NCI-H2029 treated with DMSO at 0.1 percent for 48 hours (cell line): ENCODE measurements around the gene PTEN.
A peak's percentile ranks its signal among the peaks of the same experiment; 100 is the strongest.

Experiments used
- DNase-seq: peaks from one replicate; lab custom pipeline; 2025; lab: John Stamatoyannopoulos, UW

Gene PTEN

DNA sequence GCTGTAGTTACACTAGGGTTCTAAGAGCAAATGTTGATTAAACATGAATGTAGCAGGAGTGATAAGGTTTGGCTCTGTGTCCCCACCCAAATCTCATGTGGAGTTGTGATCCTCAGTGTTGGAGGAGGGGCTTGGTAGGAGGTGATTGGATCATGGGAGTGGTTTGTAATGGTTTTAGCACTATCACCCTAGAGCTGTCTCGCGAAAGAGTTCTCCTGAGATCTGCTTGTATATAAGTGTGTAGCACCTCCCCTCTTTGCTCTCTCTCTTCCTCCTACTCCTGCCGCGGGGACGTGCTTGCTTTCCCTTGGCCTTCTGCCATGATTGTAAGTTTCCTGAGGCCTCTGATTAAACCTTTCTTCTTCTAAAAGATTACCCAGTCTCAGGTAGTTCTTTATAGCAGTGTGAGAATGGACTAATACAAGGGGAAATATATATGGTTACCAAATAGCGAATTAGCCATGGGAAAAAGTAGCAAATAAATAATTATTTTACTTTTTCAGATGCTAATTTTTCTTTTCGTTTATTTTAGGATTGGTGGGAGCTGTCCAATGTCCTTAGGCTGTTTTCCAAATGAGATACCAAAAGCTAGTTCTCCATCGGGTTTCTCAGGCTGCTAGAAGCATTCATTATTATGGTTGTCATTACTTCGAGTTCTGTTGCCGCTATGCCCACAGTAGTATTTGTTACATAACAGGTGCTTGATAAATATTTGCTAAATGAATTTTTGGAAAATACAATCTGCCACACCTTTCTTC lies 58.7 kb downstream of the PTEN start:
- no peak for DNase-seq

DNA sequence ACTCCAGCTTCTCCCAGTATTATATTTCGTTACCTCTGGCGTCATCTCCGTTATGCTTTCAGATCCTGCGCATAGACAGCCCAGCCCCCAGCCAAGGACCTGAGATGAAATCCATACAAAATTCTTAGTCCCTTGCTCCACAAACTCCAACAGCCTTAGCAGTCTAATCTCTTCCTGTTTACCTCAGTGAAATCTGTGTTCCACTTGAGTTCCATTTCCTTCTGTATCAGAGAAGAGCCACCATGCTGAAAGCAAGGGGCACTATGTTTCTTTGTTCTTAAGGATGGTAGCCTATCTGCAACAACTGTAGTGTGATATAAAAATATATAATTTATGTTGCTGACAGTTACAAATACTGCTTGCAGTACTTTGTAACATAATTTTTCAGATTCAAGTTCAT lies 59.8 kb downstream of the PTEN start:
- DNase-seq: no peak

DNA sequence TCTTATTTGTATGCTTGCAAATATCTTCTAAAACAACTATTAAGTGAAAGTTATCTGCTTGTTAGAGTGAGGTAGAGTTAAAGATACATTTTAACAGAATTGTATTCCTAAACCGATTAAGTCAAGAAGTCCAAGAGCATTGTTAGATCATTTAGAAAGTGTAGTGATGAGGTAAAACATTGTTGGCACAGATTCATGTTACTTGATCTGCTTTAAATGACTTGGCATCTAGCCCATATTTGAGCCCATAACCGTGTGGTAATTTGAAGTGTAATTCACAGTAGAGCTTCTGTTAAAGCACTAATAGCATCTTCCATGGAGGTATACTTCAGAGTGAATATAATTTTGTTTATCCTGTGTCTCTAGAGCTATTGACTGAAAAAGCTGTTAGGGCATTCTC lies 62.1 kb downstream of the PTEN start:
- peak; percentile 60 for DNase-seq

DNA sequence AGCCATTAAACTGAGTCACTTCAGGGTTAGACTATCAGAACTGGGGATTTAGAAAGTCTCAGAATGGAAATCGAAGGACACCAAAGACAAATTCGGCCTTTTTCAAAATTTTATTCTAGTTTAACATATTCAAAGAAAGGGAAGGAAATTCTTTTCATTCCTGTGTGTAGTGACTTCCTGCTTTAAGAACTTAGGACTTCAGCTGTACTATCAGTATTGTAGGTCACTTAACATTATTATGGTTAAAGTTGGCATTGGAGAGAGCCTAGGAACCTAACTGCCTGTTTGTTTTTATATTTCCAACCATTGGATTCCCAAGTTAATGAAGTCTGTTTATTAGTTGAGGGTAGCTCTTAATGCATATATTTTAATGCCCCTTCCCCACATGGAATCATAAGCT lies 63.7 kb downstream of the PTEN start:
- no peak for DNase-seq

DNA sequence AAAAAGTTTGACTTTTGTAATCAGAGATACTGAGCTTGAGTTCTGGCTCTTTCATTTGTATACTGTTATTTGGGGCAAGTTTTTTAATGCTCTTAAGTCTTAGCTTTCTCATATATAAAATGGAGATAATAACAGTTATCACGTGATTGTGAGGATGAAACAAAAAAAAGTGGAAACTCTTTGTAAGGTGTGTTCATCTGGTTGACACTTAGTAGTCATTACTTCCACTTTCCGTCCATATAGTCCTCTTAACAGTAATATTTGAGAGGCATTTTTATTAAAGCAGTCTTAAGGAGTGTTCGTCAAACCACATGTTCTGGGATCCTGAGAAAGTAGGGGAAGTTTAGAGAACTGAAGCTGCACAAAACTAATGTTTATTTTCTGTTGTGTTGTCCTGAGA lies 65.6 kb downstream of the PTEN start:
- DNase-seq: no peak

DNA sequence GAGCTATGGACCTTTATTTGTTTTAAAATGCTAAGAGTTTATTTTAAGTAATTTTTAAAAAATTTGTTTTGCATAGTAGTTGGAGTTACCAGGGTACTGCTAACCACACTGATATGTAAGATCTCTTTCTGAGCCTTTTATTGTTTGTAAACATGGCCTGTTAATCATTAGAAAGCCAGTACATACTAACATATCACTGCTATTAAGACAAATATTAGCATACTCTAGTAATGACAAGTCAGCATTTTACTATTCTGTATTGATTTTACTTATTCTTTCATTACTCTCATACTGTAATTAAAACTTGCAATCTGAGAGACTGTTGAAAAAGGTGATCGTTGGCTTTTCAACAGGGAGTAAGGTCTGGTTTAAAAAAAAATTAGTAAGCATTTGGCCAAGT lies 66.7 kb downstream of the PTEN start:
- DNase-seq: no peak

DNA sequence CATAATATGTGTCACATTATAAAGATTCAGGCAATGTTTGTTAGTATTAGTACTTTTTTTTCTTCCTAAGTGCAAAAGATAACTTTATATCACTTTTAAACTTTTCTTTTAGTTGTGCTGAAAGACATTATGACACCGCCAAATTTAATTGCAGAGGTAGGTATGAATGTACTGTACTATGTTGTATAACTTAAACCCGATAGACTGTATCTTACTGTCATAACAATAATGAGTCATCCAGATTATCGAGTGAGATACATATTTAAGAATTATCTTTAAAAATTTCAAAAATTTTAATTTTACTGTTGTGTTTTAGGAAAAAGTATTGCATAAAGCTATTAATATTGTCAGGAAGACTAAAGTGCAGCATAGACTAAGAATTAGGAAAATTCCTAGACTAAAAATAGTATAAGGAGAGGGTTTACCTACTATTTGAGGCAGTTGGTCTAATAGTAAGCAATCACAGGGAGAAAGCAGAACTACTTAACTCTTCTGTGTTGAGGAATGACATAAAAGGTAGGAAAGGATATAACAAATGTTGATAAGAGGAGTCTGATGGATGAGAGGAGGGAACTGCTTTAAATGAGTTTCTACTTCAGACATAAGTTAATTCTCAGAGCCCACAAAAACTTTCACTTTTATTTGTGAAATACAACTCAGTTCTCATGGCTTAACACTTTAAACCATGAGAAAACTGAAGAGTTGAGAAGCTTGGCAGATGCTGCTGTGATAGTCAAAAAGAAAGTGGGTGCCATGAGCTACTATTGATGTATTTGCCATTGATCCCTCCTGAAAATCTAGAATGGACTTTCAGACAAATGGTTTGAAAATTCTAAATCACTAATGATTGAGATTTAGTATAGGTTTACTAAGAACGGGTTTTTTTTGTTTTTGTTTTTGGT lies 67.8 kb downstream of the PTEN start:
- DNase-seq: no peak

DNA sequence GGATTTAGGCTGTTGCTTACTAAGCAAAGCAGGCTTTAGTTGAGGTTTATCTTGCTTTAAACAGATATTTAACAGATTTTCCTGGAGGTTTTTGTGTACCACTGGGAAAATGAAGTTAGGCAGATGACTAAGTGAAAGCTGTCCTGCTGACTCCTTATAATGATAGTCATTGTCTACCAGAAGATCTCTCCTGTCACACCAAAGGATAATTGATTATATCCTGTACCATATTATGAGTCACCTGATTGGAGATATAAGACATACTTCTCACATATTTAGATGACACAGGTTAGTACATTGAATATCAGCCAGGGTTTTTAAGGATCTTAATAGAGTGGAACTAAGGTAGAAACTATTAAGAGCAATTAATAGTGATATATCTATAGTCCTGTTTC lies 68.4 kb downstream of the PTEN start:
- no peak for DNase-seq

DNA sequence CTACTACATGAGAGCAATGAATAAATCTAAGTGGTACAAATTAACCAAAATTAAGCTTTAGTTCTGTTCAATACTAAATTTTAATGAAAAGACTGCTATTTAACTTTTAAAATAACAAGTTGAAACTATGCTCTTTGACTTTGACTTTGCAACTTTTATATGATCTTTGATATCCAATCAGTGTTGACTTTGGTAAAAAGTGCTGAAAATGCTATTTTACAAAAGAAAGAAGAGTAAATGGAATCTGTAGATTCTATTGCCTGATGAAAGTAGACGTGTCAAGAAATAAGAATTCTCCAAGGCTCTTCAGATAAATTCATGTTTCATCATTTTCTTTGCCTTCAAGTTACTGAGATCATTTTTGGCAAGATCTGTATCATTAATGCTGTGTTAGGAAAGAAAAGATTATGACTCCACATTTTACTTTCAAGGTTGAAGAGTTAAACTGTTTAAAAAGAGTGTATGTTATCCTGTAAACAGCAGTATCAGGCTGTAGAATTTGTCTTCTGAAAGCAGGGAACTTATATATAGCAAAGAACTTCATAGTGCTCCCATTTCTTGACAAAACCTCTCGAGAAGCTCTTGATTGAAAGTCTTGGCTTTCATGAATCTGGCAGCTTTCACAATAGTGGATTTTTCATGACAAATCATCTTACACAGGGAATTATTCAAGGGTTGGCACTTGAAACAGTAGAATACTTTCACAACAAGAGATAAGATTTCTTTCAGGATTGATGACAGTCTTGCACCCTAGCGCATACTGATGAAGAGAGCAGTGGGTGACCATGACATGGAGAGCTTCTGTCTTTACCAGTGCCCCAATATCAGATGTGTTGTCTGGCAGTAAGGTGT lies 72.1 kb downstream of the PTEN start:
- DNase-seq: no peak

DNA sequence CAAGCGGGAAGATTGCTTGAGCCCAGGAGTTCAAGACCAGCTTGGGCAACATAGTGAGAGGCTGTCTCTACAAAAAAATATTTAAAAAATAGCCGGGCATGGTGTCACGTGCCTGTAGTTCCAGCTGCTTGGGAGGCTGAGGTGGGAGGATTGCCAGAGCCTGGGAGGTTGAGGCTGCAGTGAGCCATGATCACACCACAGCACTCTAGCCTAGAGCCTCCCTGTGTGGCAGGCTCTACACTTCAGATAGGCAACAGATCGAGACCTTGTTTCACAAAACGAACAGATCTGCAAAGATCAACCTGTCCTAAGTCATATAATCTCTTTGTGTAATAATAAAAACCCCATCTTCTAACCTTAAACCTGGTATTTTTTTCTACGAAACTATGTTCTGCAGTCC lies 76.8 kb downstream of the PTEN start:
- no peak for DNase-seq

DNA sequence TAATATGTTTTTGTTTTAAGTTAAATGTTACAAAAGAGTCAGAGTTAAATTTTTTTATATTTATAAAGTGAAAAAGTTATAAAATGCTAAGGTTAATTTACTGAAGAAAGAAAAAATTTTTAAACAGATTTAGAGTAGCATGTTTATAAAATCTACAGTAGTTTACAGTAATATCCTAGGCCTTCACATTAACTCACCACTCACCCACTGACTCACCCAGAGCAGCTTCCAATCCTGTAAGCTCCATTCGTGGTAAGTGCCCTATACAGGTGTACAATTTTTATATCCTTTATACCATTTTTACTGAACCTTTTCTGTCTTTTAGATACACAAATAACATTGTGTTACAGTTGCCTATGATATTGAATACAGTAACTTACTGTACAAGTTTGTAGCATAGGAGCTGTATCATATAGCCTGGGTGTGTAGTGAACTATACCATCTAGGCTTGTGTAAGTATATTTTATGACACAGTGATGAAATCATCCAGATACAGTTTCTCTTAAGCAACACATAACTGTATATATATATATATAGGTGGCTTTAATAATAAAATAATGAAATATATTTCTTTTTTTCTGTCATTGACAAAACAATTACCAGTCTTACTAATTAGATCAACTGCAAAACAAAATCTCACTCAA lies 79.6 kb downstream of the PTEN start:
- no peak for DNase-seq

DNA sequence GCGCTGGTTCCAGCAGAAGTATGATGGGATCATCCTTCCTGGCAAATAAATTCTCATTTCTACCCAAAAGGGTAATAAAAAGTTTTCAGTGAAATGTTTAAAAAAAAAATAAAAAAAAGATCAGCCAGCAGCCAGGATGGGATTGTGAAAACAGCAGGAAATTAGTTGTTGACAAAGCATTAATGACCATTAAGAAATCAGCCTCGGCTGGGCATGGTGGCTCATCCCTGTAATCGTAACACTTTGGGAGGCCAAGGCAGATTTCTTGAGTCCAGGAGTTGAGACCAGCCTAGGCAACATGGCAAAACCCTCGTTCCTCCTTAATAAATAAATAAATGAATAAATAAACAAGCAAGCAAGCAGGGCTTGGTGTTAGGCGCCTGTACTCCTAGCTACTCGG lies 82.6 kb downstream of the PTEN start:
- DNase-seq: no peak

DNA sequence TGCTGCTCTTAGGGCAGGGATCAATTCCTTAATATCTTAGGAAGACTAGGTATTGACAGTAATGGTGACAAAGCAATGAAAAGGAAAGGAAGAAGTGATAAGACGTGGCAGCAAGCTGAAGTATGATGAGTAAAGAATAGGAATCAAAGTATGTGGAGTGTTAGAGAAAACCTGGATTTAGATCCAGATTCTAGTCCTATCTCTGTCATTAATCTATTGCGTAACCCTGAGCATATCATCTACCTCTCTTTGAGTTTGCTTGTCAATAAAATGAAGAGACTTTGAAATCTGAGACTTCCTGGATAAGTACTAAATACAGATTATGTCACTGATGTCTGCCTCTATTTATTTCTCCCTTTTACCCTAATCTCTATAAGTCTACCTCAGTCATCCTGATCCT lies 89.2 kb downstream of the PTEN start:
- peak; percentile 6 for DNase-seq

DNA sequence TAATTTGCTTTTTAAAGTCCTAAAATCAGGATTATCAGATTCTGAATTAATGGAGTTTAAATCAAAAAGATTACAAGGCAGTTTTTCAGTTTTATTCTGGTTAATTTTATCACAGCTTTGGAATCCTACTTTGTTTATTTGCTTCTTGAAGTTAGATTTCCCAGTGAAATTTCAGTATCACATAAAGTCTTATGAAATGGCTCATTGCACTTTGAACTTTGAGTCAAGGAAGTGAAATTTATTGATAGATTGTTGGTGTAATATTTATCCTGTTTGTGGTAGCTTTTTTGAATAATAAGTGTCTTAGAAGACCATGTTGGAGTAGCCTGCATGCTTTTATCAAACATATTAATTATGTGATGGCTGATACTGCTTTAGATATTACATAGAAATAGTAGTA lies 92.6 kb downstream of the PTEN start:
- DNase-seq: no peak

DNA sequence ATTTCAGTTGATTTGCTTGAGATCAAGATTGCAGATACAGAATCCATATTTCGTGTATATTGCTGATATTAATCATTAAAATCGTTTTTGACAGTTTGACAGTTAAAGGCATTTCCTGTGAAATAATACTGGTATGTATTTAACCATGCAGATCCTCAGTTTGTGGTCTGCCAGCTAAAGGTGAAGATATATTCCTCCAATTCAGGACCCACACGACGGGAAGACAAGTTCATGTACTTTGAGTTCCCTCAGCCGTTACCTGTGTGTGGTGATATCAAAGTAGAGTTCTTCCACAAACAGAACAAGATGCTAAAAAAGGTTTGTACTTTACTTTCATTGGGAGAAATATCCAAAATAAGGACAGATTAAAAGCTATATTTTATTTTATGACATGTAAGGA lies 94.3 kb downstream of the PTEN start:
- DNase-seq: no peak

DNA sequence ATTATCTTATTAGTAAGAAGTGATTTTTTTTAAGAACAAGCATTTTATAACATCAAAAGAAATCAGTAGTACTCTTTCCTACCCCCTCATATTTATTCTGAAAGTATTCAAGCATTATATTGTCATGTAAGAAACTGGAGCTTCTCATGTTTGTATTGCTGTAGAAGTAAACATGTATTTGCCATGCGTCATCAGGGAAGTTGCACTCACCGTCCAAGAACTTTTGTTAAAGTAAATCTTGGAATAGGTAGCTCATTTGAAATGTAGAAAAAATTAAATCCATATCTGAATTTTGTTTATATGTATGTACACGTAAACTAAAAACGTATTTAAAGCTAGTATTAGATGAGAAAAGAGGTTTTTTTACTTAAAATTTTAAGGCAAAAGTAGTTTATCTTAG lies 96.8 kb downstream of the PTEN start:
- no peak for DNase-seq

DNA sequence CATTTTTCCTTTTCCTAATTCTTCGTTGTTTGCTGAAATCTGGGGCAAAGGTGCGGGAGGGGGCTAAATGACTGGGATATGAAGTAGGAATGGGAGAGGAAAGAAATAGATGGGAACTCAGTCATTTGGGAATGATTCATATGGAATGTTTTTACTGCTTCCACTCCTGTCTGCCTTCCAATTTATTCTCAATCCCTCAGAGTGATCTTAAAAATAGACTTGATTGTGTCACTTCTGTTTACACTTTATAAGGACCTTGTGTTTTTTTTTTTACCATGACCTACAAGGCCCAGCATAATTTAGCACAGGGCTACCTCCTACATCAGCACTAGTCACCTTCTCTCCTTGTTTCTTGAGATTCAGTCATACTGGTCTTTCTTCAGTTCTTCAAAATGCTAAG lies 97.9 kb downstream of the PTEN start:
- DNase-seq: no peak

DNA sequence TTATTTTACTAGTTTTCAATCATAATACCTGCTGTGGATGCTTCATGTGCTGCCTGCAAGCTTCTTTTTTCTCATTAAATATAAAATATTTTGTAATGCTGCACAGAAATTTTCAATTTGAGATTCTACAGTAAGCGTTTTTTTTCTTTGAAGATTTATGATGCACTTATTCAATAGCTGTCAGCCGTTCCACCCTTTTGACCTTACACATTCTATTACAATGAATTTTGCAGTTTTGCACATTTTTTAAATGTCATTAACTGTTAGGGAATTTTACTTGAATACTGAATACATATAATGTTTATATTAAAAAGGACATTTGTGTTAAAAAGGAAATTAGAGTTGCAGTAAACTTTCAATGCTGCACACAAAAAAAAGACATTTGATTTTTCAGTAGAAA lies 103.0 kb downstream of the PTEN start:
- no peak for DNase-seq

DNA sequence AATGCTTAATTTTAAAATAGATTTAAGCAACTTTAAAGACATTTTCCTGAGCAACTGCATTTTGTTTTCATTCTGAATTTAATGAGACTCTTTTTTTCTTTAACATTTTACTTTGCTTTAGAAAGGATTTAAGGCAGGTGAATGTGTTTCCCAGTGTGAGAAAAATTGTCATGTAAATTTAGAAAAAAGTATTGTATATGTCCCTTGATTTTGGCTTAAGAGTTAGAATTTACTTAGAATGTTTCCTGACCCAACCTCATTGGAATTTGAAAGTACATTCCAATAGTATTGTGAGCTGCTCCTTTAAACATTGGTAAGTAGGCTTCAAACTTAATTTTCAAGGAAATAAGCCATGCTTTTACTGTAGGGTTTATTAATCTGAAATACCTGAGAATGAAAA lies 110.2 kb downstream of the PTEN start:
- DNase-seq: no peak

DNA sequence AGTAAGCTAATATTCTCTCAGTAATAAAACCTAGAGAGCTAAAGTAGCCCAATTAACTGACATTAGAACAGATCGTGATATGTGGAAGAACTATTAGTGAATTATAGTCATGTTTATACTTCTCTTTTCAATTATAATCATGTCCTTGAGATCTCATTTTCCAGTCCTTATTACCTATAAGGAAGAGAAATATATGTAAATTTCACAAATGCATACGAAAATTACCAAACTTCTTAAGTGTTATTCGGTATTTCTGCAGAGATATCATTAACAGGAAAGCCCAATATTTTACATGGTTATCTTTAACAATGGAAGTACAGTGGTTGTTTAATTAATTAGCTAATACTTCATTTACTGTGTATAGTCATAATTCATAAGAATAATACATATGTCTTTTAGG lies 110.7 kb downstream of the PTEN start:
- no peak for DNase-seq

DNA sequence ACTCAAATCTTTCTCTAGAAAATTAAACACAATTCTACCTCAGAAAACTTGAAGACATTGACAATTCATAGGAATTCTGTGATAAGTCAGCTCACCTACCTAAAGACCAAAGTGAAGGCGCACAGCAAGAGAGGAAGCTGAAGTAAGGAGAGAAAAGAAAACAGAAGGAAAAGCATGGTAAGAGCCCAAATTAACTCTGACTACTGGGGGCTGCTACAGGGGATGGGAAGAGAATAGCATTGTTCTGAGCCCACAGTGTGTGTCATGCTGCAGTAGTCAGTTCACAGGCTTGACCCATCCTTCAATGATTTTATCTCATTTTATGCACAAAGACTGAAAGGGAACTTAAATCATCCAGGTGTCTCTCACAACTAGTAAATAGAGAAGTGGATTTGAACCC lies 111.3 kb downstream of the PTEN start:
- DNase-seq: no peak

DNA sequence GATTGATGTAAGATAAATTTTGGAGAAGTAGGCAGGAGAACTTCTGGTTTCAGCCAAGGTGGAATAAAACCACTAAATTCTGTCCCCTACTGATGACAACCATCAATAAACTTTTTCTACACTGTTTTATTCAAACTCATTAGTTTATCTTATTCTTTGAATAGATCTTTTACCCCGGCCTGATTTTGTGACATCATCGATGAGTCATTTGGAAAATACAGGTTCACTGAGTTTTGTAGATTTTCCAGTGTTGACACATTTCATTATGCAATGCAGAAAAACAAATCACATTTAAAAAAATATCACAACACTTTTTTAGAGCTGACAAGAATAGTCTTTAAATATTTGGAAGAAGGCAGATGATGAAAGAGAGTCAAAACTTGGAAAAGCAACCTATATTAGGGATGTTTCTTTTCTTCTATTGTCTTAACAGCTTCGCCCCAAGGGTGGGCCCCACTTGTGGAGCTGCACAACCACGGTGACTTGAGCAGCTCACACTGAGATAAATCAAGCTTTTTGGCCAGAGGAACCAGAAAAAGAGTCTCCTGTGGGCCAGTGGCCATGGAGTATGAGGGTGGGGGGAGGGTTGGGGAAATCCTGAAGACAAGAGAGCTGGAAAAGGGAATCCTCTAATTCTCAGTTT lies 112.8 kb downstream of the PTEN start:
- DNase-seq: no peak
